Anterior cingulate cortex (tissue), 58 donors: ENCODE results near the gene GRIN2D.
"Not testable (repeated sequence)": the region's sequence is repeated elsewhere in the genome, so short reads cannot be mapped to it uniquely, and the experiment has no call there.

ENCODE experiments used
- DNase-seq, 58 donors: peaks; one replicate each; lab custom pipeline; 2025; lab: John Stamatoyannopoulos, UW

The GRIN2D gene

DNA sequence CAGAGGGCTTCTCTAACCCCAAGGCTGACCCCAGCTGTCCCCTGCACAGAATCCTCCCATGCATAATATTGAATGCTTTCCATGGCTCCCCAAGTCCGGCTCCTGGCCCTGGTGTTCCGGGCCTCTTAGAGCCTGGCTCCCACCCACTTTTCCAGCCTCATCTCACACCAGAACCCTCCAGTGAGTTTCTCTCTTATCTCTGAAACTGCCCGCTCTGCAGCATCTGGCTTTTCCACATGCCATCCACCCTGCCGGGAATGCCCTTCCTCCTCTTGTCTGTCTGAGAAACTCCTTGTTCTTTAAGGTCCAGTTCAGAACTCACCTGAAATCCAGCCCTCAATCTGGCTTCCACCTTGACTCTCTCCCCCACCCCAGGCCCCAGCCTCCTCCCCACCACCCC lies 22.5 kb upstream of the GRIN2D start:
- DNase-seq: no peak

- DNase-seq: no peak
These were observed 22.1 kb upstream of the GRIN2D start for GRCh38 chr19:48371367-48371766.

DNA sequence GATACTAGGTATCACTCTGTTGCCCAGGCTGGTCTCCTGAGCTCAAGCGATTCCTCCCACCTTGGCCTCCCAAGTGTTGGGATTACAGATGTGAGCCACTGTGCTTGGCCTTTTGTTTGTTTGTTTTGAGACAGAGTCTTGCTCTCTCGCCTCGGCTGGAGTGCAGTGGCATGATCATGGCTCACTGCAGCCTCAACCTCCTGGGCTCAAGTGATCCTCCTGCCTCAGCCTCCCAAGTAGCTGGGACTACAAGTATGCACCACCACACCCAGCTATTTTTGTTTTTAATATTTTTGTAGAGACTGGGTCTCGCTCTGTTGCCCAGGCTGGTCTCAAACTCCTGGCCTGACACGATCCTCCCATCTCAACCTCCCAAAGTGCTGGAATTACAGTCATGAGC lies 21.7 kb upstream of the GRIN2D start:
- DNase-seq: not testable (repeated sequence)

DNA sequence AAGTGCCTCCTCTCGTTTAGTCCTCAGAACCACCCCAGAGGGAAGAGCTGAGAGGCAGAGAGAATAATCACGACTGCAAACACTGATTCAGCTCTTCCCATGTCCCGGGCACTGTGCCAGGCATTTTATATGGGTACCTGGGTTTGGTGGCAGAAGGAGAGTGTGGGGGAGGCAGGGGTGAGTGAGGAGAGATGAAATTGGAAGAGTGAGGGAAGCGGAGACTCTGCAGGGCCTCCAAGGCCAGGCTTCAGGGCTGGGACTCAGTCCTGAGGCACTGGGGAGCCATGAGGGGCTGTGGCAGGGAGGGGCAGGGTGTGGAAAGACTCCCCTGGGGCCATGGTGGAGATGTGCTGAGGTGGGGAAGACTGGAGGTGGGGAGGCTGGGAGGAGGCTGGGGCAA lies 20.6 kb upstream of the GRIN2D start:
- DNase-seq: peak in 6 of 58 donors; percentile 9 to 38 (median 20)

- no peak for DNase-seq
These were observed 19.9 kb upstream of the GRIN2D start for GRCh38 chr19:48373567-48373966.

DNA sequence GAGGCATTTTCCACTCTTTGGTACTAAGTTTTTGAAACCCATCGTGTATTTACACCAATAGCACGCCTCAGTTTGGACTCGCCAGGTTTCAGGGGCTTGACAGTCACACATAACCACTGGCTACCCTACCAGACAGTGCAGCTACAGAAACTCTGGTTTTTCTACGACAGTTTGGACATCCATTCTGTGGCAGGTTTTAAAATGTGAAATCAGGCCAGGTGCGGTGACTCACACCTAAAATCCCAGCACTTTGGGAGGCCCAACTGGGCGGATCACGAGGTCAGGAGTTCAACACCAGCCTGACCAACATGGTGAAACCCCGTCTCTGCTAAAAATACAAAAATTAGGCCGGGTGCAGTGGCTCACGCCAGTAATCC lies 15.3 kb upstream of the GRIN2D start:
- no peak for DNase-seq

DNA sequence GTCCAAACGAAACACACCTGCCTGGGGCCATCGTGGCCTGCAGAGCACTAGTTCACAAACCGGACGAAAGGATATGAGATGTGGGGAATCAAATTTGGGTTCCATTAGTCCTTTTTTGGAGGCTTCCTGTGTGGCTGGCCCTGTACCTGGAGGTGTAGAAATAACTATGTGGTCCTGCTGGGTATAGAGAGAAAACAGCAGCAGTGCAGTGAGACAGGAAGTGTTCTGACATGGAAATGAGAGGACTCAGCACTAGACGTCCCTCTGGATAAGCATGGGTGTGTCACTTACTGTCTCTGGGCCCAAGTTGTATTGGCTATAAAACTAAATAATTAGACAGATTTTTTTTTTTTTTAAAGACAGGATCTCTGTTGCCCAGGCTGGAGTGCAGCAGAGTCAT lies 14.4 kb upstream of the GRIN2D start:
- DNase-seq: no peak

DNA sequence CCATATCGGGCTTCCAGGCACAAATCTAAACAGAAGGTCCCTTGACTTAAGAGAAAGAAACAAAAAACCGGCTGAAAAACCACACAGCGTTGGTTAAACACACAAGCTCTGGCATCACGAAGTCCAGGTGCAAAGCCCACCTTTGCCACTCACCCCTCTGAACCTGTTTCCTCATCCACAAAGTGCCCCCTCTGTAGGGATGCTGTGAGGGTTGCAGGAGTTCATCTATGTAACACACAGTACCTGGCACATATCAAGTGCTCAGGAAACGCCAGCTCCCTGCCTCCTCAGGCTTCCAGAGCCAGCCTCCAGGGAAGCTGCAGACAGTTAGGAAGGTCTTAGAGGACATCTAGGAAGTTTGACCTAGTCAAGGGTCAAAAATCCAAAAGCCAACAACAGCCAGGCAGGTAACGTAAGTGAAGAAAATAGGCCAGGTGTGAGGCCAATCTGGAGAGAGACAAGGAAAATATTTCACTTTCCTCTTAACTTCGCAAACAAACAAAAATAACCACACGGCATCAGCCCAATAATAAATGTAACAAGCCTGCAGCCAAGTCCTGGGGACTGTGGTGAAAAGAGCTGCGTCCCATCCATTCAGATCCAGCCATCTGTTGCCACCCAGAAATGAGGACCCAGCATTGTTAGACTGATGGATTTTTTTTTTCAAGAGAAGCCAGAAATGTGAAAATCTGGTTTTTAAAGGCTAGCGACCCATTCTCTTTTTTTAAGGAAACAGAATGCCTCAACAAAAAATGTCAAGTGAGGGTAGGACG lies 12.1 kb upstream of the GRIN2D start:
- DNase-seq: no peak

DNA sequence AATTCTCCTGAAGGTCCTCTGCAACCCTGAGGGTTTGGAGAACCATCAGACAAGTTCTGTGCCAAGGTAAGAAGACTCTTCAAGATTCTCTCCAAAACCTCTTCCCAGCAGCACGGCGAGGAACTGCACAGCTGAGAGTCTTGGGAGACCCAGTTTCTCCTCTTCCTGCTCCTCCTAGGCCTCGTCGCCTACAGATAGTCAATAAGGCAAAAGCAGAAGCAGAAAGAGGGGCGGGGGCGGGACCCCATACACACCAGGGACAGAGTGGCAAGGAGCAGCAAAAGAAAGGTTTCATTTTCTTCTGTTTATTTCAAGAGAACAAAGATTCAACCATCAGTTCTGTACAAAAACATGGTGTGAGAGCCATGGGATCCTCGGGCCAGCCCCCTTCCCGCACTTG lies 11.2 kb upstream of the GRIN2D start:
- DNase-seq: no peak

DNA sequence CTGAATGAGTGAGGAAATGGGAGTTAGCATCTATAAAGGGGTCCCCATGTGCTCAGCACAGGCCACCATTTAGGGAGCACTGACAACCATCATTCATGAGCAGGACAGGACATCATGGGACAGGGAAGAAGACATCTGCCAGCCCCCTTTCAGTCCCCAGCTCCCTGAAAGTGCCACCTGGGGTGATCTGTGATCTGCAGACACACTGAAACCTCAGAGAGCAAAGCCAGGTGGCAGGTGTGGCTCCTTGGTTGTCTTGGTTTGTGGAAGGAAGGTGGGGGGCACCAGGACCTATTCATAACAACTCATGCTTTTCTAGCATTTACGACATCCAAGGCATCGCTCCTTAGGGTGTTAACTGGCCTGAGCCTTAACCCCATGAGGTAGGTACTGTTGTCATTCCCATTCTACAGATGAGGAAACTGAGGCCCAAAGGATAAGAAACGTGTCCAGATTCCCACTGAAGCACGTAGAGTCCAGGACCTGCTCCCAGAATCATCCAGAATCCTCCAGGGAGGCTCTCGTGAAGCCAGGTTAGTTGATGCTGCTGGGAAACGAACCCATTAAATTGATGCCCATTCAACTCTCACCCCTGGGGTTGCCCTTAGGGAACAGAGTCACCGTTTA lies 7.9 kb upstream of the GRIN2D start:
- DNase-seq: no peak

GRCh38 chr19:48386981-48387380 lies 6.5 kb upstream of the GRIN2D start:
- no peak for DNase-seq

DNA sequence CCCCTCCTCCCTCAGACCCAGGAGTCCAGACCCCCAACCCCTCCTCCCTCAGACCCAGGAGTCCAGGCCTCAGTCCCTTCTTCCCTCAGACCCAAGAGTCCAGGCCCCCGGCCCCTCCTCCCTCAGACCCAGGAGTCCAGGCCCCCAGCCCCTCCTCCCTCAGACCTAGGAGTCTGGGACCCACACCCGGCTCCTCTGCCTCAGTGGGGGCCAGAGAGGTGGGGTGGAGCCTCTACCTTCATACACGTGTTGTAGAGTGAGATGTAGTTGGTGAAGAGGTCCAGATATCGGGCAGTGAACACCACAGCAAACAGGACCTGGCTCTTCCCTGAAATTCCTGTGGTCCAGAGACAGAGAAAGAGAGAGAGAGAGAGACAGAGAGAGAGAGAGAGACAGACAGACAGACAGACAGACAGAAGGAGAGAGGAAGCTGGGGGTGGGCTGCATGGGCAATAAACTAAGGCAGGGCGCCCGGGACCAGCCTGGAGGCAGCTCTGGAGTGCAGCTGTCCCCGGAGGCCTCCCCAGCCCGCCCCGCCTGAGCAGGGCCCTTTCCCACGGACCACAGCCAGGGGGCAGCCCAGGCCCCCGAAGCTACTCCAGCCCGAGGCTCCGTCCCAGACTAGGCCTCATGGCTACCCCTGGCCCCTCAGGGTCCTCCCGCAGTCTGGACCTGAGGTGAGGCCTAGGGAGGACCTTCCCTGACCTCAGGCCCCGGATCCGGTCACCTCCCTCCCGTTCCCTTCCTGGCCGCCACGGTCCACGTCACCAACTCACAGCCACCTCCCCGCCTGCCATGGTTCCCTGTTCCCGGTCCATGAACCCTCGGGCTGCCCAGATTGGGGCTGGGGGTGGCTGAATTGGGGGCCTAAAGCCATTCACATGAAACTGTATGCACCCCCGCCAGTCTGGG lies 3.0 kb upstream of the GRIN2D start:
- peak in 45 of 58 donors; percentile 8 to 75 (median 42) for DNase-seq

- DNase-seq: peak in 57 of 58 donors; percentile 39 to 89 (median 69)
These were observed 2.1 kb upstream of the GRIN2D start, which contains the start of gene KDELR1 for GRCh38 chr19:48391100-48392005. KDELR1 (minus strand) TSS chr19:48391551; CDS start chr19:48391358, 193 bp downstream.

DNA sequence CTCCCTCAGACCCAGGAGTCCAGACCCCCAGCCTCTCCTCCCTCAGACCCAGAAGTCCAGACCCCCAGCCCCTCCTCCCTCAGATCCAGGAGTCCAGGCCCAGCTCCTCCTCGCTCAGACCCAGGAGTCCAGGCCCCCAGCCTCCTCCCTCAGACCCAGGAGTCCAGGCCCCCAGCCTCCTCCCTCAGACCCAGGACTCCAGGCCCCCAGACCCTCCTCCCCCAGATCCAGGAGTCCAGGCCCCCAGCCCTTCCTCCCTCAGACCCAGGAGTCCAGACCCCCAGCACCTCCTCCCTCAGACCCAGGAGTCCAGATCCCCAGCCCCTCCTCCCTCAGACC lies 1.5 kb upstream of the GRIN2D start:
- DNase-seq: not testable (repeated sequence)

DNA sequence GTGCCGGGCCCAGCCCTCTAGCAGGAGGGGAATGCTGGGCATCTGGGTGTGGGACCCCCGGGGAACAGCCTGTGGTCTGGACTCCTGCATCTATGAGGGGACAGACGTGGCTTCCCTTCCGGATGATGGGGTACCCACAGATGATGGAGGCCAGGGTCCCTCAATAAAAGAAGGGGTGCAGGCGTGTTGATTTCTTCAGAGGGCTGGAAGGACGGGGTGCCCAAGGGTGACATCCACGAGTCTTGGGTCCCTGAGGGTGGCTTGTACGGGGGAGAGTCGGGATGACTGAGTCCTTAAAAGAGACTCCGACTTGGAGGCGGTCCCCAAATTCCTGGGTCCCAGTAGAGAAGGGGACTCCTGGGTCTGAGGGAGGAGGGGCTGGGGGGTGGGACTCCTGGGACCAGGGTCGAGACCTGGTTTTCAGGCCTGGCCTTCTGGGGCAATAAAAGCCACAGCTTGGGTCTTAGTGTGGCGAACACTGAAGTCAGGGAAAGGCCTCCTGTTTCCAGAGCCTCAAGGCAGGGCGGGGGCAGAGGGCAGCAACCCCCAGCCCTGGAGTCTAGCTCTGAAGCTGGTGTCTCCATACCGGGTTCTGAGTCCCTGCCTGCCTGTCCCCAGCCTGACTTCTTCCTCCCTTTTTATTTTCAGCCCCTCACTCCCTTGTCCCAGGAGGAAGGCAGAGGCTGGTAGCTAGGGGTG lies 459 bp upstream of the GRIN2D start:
- no peak for DNase-seq

- no peak for DNase-seq
These were observed 1.1 kb downstream of the GRIN2D start for GRCh38 chr19:48394331-48395169.

DNA sequence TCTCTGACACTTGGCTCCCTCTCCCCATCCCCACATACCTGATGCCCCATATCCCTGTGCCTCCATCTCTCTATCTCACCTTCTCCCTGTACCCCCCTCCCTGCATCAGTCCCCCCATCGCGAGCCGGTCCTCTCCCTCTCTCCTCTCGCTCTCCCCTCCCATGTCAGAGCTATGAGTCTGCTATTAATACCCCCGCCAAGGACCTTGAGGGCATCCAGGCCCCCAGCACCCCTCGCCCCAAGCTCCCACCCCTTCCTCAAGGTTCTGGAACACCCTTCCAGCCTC lies 1.6 kb downstream of the GRIN2D start:
- no peak for DNase-seq

- DNase-seq: peak in 1 of 58 donors; percentile 9
These were observed 2.0 kb downstream of the GRIN2D start for GRCh38 chr19:48395499-48395898.
